NB4 (cell line): ENCODE data around the gene NBPF3.

Experiments used
- POLR2A ChIP-seq: IDR thresholded peaks from 2 replicates; pipeline ENCODE4 v1.6.1; 2011; ENCODE audit warnings: mild to moderate bottlenecking; ENCODE audit not compliant: insufficient read length; ENCODE audit errors: extremely low read depth
- TF ChIP-seq, protein P1 (sequence below): IDR thresholded peaks from one replicate; pipeline ENCODE4 v1.5.1; 2012; ENCODE audit warnings: low read depth, low read length
- TF ChIP-seq, protein P2 (sequence below): IDR thresholded peaks from 2 replicates; pipeline ENCODE4 v1.6.1; 2011; ENCODE audit warnings: low read depth, low read length

DNA sequence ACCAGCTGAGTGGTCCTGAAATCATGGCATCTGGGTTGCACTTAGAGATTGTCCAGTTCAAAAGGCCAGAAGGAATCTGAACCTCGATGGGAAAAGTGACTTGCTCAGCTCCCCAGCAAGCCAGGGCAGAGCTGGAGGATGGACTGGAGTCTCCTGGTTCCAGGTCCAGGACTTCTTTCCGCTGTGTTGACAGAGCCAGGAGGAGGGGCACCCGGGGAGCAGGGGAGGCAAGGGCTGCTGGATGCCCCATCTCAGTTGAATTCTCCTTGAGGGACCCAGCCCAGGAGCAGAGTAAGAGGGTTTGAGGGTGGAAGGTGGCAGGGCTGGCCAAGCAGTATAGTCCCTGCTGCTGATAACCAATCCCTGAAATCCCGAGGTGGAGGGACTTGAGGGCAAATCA lies 66.9 kb downstream of the NBPF3 start:
- TF ChIP-seq POLR2A, result no peak
- TF ChIP-seq, protein P1, sequence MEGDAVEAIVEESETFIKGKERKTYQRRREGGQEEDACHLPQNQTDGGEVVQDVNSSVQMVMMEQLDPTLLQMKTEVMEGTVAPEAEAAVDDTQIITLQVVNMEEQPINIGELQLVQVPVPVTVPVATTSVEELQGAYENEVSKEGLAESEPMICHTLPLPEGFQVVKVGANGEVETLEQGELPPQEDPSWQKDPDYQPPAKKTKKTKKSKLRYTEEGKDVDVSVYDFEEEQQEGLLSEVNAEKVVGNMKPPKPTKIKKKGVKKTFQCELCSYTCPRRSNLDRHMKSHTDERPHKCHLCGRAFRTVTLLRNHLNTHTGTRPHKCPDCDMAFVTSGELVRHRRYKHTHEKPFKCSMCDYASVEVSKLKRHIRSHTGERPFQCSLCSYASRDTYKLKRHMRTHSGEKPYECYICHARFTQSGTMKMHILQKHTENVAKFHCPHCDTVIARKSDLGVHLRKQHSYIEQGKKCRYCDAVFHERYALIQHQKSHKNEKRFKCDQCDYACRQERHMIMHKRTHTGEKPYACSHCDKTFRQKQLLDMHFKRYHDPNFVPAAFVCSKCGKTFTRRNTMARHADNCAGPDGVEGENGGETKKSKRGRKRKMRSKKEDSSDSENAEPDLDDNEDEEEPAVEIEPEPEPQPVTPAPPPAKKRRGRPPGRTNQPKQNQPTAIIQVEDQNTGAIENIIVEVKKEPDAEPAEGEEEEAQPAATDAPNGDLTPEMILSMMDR, result no peak
- TF ChIP-seq, protein P2, sequence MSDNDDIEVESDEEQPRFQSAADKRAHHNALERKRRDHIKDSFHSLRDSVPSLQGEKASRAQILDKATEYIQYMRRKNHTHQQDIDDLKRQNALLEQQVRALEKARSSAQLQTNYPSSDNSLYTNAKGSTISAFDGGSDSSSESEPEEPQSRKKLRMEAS, result no peak
